HG03025 (cell line): ENCODE data around the gene MFSD6.

ENCODE experiments used
- ATAC-seq: cut with Tn5 transposase; IDR thresholded peaks from one replicate; pipeline ENCODE4 v1.9.1; 2021; ENCODE audit warnings: mild to moderate bottlenecking, moderate library complexity; ENCODE audit not compliant: unreplicated experiment, low FRiP score

MFSD6 gene

DNA sequence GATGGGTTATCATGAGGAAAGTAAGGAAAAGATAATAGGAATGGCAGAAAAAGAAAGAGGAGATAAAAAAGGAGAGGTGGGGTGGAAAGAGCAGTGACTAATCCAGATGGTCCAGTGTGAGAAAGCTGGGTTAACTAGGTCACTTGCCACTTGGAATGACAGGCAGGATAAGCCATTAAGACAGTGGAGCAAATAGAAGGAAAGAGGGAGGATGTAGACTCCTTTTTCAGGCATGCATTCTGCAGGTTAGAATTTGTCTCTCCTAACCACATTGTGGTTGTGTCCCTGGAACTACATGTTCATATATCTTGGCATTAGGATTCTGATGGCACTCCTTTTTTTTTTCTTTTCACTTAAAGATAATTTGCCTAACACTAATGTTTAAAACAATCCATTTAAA, 139.7 kb downstream of the MFSD6 start:
- ATAC-seq = no peak

DNA sequence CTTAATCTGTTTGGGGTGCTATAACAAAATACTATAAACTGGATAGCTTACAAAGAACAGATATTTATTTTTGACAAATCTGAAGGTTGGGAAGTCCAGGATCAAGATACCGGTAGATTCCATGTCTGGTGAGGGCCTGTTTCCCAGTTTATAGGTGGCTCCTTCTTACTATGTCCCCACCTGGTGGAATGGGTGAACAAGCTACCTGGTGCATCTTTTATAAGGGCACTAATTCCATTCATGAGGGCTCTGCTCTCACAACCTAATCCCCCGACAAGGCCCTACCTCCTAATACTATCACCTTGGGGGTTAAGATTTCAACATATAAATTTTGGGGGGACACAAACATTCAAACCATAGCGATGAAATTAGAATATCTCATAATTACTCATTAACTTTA, 142.0 kb downstream of the MFSD6 start:
- no peak for ATAC-seq
